HEK293T (cell line): ENCODE measurements around the gene IFT88.

Experiments used
- ARNT ChIP-seq: fragments of 450-650 bp; IDR thresholded peaks from 2 replicates; pipeline ENCODE4 v1.6.1; 2017; ENCODE audit warnings: mild to moderate bottlenecking
- BHLHE40 ChIP-seq: fragments of 450-650 bp; IDR thresholded peaks from 2 replicates; pipeline ENCODE4 v1.6.1; 2016; ENCODE audit warnings: mild to moderate bottlenecking, moderate library complexity, borderline replicate concordance
- CTBP1 ChIP-seq: fragments of 450-650 bp; IDR thresholded peaks from 2 replicates; pipeline ENCODE4 v1.6.1; 2016; ENCODE audit warnings: borderline replicate concordance
- ELF4 ChIP-seq: fragments of 450-650 bp; IDR thresholded peaks from 2 replicates; pipeline ENCODE4 v1.6.1; 2017; ENCODE audit warnings: antibody characterized with exemption
- FOXM1 ChIP-seq: fragments of 450-650 bp; IDR thresholded peaks from 2 replicates; pipeline ENCODE4 v1.6.1; 2017; ENCODE audit warnings: mild to moderate bottlenecking, borderline replicate concordance
- HDGF ChIP-seq: fragments of 450-650 bp; IDR thresholded peaks from 2 replicates; pipeline ENCODE4 v1.6.1; 2017; ENCODE audit warnings: antibody characterized with exemption, borderline replicate concordance
- L3MBTL2 ChIP-seq: fragments of 450-650 bp; conservative IDR thresholded peaks from 2 replicates; pipeline ENCODE4 v1.6.1; 2016; ENCODE audit warnings: mild to moderate bottlenecking
- PKNOX1 ChIP-seq: fragments of 450-650 bp; IDR thresholded peaks from 2 replicates; pipeline ENCODE4 v1.6.1; 2016
- SP1 ChIP-seq: fragments of 450-650 bp; IDR thresholded peaks from 2 replicates; pipeline ENCODE4 v1.6.1; 2017
- TARDBP ChIP-seq: fragments of 450-650 bp; IDR thresholded peaks from 2 replicates; pipeline ENCODE4 v1.6.1; 2016

- no peak for TF ChIP-seq BHLHE40
- no peak for TF ChIP-seq L3MBTL2
- TF ChIP-seq HDGF: no peak
- TF ChIP-seq PKNOX1: no peak
- no peak for TF ChIP-seq CTBP1
- TF ChIP-seq FOXM1: no peak
- TF ChIP-seq ELF4: no peak
- no peak for TF ChIP-seq SP1
- TF ChIP-seq ARNT: no peak
- no peak for TF ChIP-seq TARDBP
Observed at GRCh38 chr13:20672772-20673171, 105.8 kb downstream of the IFT88 start.
